Measurements from ENCODE around the gene RBCK1.

- TF ChIP-seq CTCF (IDR thresholded peaks at IDR 0.05; ENCODE audit: borderline replicate concordance, extremely low read depth, low read length, poor library complexity, severe bottlenecking): no peak
- TF ChIP-seq EZH2 (IDR thresholded peaks at IDR 0.05; ENCODE audit: borderline replicate concordance, low read depth, low read length, severe bottlenecking): no peak
Observed at GRCh38 chr20:361561-361960, 46.5 kb upstream of the RBCK1 start.

All from DND-41 (cell line).